ENCODE results near the gene VWA2. TPM values are rescaled to one million over a fixed set of nuclear protein-coding genes. Genes with fewer than 3 reads are reported as not detected.

The VWA2 gene
- total RNA-seq, 1 donor from 2014 or later, result 10.6 TPM

DNA sequence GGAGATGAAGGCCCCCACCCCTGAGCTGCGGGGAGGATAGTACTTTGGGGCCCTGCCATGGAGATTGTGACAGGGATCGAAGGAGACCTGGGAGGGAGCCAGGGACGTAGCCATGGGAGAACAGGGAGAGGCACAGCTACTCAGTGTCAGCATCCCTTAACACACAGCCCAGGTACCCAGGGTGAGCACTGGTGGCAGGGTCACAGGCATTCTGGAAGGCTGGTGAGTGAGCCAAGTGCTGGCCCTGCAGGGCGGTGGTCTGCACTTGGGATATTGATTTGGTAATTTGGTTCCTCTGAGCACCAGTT is 39.8 kb downstream of the VWA2 start:
- intact Hi-C loops (cut with DNase I), result no loop called here
- ATAC-seq, result no peak

DNA sequence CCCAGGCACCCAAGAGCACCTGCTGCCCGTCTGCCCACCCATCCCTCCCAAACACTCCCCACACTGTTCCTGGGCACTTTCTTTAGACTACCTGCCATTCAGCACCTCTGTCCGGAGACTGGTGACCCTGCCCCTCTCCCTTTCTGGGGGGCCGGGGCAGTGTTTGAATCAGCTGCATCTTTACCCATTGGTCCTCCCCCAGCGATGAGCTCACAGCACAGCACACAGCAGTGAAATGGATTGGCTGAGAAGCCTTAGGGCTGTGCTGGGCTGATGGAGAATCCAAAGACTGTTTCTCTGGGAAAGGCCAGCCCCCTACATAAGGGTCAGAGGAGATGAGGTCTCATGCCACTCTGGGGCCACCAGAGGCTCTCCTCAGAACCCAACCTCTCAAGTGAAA is 40.2 kb downstream of the VWA2 start:
- no peak overlapping the region for H3K4me3 ChIP-seq
- ATAC-seq, result no peak
- intact Hi-C loops (cut with DNase I), result no loop called here
- H3K9me3 ChIP-seq, result no peaks in the 10 kb centered on the region
- H3K36me3 ChIP-seq, result no peaks in the 10 kb centered on the region
- H3K4me1 ChIP-seq, result no peaks in the 10 kb centered on the region
- DNase-seq, result no peak
- no peaks in the 10 kb centered on the region for H3K27me3 ChIP-seq (ENCODE audit: low read depth)
- H3K27ac ChIP-seq, result no peak overlapping the region
- TF ChIP-seq, protein P1, sequence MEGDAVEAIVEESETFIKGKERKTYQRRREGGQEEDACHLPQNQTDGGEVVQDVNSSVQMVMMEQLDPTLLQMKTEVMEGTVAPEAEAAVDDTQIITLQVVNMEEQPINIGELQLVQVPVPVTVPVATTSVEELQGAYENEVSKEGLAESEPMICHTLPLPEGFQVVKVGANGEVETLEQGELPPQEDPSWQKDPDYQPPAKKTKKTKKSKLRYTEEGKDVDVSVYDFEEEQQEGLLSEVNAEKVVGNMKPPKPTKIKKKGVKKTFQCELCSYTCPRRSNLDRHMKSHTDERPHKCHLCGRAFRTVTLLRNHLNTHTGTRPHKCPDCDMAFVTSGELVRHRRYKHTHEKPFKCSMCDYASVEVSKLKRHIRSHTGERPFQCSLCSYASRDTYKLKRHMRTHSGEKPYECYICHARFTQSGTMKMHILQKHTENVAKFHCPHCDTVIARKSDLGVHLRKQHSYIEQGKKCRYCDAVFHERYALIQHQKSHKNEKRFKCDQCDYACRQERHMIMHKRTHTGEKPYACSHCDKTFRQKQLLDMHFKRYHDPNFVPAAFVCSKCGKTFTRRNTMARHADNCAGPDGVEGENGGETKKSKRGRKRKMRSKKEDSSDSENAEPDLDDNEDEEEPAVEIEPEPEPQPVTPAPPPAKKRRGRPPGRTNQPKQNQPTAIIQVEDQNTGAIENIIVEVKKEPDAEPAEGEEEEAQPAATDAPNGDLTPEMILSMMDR (IDR thresholded peaks at IDR 0.05), result no peak

More for the DNA sequence above, 39.8 kb downstream of the VWA2 start:
- Histone ChIP-seq H3K4me3 (no peak overlapping the region), H3K27ac (no peak overlapping the region), H3K27me3 (ENCODE audit: low read depth) (no peaks in the 10 kb centered on the region), H3K9me3 (no peaks in the 10 kb centered on the region), H3K36me3 (no peaks in the 10 kb centered on the region), H3K4me1 (no peaks in the 10 kb centered on the region)
- TF ChIP-seq, protein P1 (IDR thresholded peaks at IDR 0.05), result no peak
- DNase-seq, result no peak

- Histone ChIP-seq H3K36me3 (no peaks in the 10 kb centered on the region), H3K4me3 (no peak overlapping the region), H3K27me3 (ENCODE audit: low read depth) (no peaks in the 10 kb centered on the region), H3K9me3 (no peaks in the 10 kb centered on the region), H3K4me1 (no peaks in the 10 kb centered on the region), H3K27ac (no peak overlapping the region)
- no peak for ATAC-seq
- TF ChIP-seq, protein P1 (IDR thresholded peaks at IDR 0.05), result no peak
- intact Hi-C loops (cut with DNase I), result no loop called here
- no peak for DNase-seq
These were observed 41.0 kb downstream of the VWA2 start for GRCh38 chr10:114279901-114280644.

- H3K36me3 ChIP-seq, result no peaks in the 10 kb centered on the region
- TF ChIP-seq, protein P1 (IDR thresholded peaks at IDR 0.05), result no peak
- H3K4me3 ChIP-seq, result no peak overlapping the region
- H3K27me3 ChIP-seq (ENCODE audit: low read depth), result no peaks in the 10 kb centered on the region
- intact Hi-C loops (cut with DNase I), result no loop called here
- no peaks in the 10 kb centered on the region for H3K4me1 ChIP-seq
- DNase-seq (no peak), ATAC-seq (no peak)
- H3K27ac ChIP-seq, result no peak overlapping the region
- H3K9me3 ChIP-seq, result no peaks in the 10 kb centered on the region
These were observed 42.0 kb downstream of the VWA2 start for GRCh38 chr10:114281006-114281405.

GRCh38 chr10:114281461-114281860 is 42.4 kb downstream of the VWA2 start:
- TF ChIP-seq, protein P1 (IDR thresholded peaks at IDR 0.05), result no peak
- H3K9me3 ChIP-seq, result no peaks in the 10 kb centered on the region
- H3K27me3 ChIP-seq (ENCODE audit: low read depth), result no peaks in the 10 kb centered on the region
- ATAC-seq (no peak), DNase-seq (no peak)
- H3K27ac ChIP-seq, result no peak overlapping the region
- intact Hi-C loops (cut with DNase I), result no loop called here
- H3K4me1 ChIP-seq, result no peaks in the 10 kb centered on the region
- H3K36me3 ChIP-seq, result no peaks in the 10 kb centered on the region
- H3K4me3 ChIP-seq, result no peak overlapping the region
